Panc1 (cell line): Measurements from ENCODE around the gene MYO7B. TPM values are rescaled to one million over a fixed set of nuclear protein-coding genes. Genes with fewer than 3 reads are reported as not detected.

Experiments
- ATAC-seq: fragments of 200-7000 bp; cut with Tn5 transposase; 2 replicates; pipeline ENCODE4 v1.9.1; 2020; ENCODE audit warnings: mild to moderate bottlenecking, moderate library complexity
- BruUV-seq: library from RNA; stranded (reverse); fragments of 400-500 nt; replicated peaks from 2 replicates; lab custom pipeline; 2021; lab: Mats Ljungman, UMichigan
- CTCF ChIA-PET: fragments of 300-600 bp; sonication (Branson Sonifier 250); formaldehyde crosslinking; loops from one replicate; lab custom pipeline; 2022; ENCODE audit warnings: antibody characterized with exemption; lab: Charles Lee
- POLR2A ChIA-PET: fragments of 300-600 bp; sonication (Branson Sonifier 250); formaldehyde crosslinking; loops from one replicate; lab custom pipeline; 2022; ENCODE audit warnings: antibody characterized with exemption; lab: Charles Lee
- DNase-seq: peaks from one replicate; pipeline ENCODE4 v3.0.0-alpha.2; 2010; ENCODE audit warnings: low read depth, low spot score
- H3K27ac ChIP-seq: 2 replicates; pipeline ENCODE4 v1.5.1; 2011; ENCODE audit warnings: mild to moderate bottlenecking, low read length, inconsistent platforms
- H3K27me3 ChIP-seq: fragments of 200-500 bp; sonication (Bioruptor generic); 2 replicates; pipeline ENCODE4 v1.6.0; 2014; ENCODE audit warnings: low read length, inconsistent platforms; ENCODE audit not compliant: control insufficient read depth, insufficient read depth
- H3K36me3 ChIP-seq: fragments of 200-500 bp; sonication (Bioruptor generic); 2 replicates; pipeline ENCODE4 v1.5.1; 2014; ENCODE audit warnings: inconsistent platforms, mild to moderate bottlenecking, low read length, moderate library complexity; ENCODE audit not compliant: control insufficient read depth, insufficient read depth
- H3K4me1 ChIP-seq: 2 replicates; pipeline ENCODE4 v1.5.1; 2011; ENCODE audit warnings: inconsistent platforms, mild to moderate bottlenecking, low read length, moderate library complexity; ENCODE audit not compliant: control insufficient read depth, insufficient read depth
- H3K4me3 ChIP-seq, 2 experiments: 2 replicates each; pipeline ENCODE4 v1.5.1; 2011 to 2012; ENCODE audit warnings: low read depth in 2 of 2, low read length in 2 of 2, mild to moderate bottlenecking in 2 of 2, inconsistent platforms in 1 of 2, moderate library complexity in 1 of 2
- H3K9me3 ChIP-seq: fragments of 200-500 bp; sonication (Bioruptor generic); 2 replicates; pipeline ENCODE4 v1.5.1; 2014; ENCODE audit warnings: low read depth, mild to moderate bottlenecking, inconsistent platforms, low read length, moderate library complexity; ENCODE audit not compliant: control insufficient read depth, insufficient read depth
- POLR2AphosphoS5 ChIP-seq: IDR thresholded peaks from 2 replicates; pipeline ENCODE4 v1.6.1; 2012; ENCODE audit warnings: mild to moderate bottlenecking, low read depth, low read length, moderate library complexity
- REST ChIP-seq, 2 experiments: IDR thresholded peaks; 2 replicates each; pipeline ENCODE4 v1.6.1; 2011 to 2012; ENCODE audit warnings: low read depth in 2 of 2, control low read depth in 1 of 2, low read length in 1 of 2, mild to moderate bottlenecking in 1 of 2, moderate library complexity in 1 of 2; ENCODE audit not compliant: insufficient read depth in 1 of 2
- SIN3A ChIP-seq: IDR thresholded peaks from 2 replicates; pipeline ENCODE4 v1.6.1; 2012; ENCODE audit warnings: low read depth, mild to moderate bottlenecking, low read length, moderate library complexity, borderline replicate concordance; ENCODE audit not compliant: insufficient read depth
- TCF7L2 ChIP-seq: IDR thresholded peaks from 2 replicates; pipeline ENCODE4 v1.6.1; 2011; ENCODE audit warnings: mild to moderate bottlenecking, low read depth, low read length, inconsistent platforms
- in situ Hi-C: cut with HindIII; loops from 2 replicates; pipeline ENCODE4 v1.10.0; 2016; ENCODE audit warnings: low sequenced_read_pairs, low pct_unique_long_range_greater_than_20kb
- intact Hi-C: fragments of 100-400 bp; cut with micrococcal nuclease; formaldehyde crosslinking; loops from one replicate; pipeline ENCODE4 v1.10.0; 2022; ENCODE audit not compliant: unreplicated experiment
- total RNA-seq: library from RNA; stranded (reverse); gene quantifications from one replicate; pipeline ENCODE4 v1.2.1, GENCODE V29; 2021; ENCODE audit not compliant: unreplicated experiment
- TF ChIP-seq, protein P1 (sequence below): fragments of 450-650 bp; IDR thresholded peaks from 2 replicates; pipeline ENCODE4 v1.5.1; 2017; ENCODE audit warnings: mild to moderate bottlenecking

Gene MYO7B
- total RNA-seq, 1 experiment from 2014 or later = 0.15 TPM

DNA sequence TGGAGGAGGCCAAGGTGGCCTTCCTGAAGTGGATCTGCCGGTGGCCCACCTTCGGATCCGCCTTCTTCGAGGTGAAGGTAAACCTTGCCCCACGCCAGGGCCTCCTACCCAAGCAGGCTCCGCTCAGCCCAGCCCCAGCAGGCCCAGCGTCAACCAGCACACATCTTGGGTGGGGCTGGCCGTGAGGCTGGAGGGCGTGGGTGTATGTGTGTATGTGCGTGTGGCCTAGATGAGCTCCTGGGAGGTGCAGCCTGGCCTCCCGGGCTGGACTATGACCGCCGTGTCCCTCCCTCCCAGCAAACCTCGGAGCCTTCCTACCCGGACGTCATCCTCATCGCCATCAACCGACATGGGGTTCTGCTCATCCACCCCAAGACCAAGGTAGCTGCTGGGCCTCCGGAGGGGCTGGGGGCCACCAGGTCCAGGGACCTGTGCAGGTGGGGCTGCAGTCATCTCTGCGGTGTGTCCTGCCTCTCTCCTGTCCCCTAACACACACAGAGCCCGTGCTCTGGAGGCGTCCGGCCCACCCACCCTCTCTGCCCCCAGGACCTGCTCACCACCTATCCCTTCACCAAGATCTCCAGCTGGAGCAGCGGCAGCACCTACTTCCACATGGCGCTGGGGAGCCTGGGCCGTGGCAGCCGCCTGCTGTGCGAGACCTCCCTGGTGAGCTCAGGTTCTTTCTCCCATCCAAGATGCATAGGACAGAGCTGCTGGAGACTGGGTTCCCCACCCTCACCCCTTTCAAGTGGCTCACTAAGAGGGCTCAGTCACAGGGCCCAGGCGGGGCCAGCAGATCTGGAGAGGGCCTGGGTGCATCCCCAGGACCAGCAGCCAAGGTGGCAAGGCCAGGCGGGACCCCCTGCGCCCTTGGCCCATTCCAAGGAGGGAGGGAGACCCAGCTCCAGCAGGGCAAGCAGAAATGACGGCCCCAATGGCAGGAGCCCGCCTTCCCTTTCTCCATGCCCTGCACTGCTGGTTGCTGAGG, 101.1 kb downstream of the MYO7B start:
- DNase-seq (no peak), ATAC-seq (no peak)
- TF ChIP-seq REST (IDR thresholded peaks at IDR 0.05; ENCODE audit: insufficient read depth in 1 of 2, low read depth in 2 of 2, low read length in 1 of 2) = no peak
- no peak for TF ChIP-seq TCF7L2
- no peak for TF ChIP-seq SIN3A
- TF ChIP-seq POLR2AphosphoS5 = no peak
- TF ChIP-seq, protein P1, sequence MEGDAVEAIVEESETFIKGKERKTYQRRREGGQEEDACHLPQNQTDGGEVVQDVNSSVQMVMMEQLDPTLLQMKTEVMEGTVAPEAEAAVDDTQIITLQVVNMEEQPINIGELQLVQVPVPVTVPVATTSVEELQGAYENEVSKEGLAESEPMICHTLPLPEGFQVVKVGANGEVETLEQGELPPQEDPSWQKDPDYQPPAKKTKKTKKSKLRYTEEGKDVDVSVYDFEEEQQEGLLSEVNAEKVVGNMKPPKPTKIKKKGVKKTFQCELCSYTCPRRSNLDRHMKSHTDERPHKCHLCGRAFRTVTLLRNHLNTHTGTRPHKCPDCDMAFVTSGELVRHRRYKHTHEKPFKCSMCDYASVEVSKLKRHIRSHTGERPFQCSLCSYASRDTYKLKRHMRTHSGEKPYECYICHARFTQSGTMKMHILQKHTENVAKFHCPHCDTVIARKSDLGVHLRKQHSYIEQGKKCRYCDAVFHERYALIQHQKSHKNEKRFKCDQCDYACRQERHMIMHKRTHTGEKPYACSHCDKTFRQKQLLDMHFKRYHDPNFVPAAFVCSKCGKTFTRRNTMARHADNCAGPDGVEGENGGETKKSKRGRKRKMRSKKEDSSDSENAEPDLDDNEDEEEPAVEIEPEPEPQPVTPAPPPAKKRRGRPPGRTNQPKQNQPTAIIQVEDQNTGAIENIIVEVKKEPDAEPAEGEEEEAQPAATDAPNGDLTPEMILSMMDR = no peak
- intact Hi-C loops (no loop called here), in situ Hi-C loops (no loop called here)
- ChIA-PET CTCF (interaction anchor here (0.5 to 0.6 kb wide), 2 partner anchors 485 to 538 kb away, joined by 3 to 7 read pairs; no protein-coding TSS in a partner anchor), POLR2A (interaction anchor here (0.5 to 0.7 kb wide), 2 partner anchors 170 to 359 kb away, joined by 3 to 12 read pairs; no protein-coding TSS in a partner anchor)
- Histone ChIP-seq H3K27me3 (no peaks in the 10 kb centered on the region), H3K9me3 (no peaks in the 10 kb centered on the region), H3K36me3 (no peaks in the 10 kb centered on the region), H3K4me1 (peaks cover 10% of the 10 kb centered on the region), H3K4me3 (no peak overlapping the region), H3K27ac (no peak overlapping the region)
- BruUV-seq = no TSS peak

DNA sequence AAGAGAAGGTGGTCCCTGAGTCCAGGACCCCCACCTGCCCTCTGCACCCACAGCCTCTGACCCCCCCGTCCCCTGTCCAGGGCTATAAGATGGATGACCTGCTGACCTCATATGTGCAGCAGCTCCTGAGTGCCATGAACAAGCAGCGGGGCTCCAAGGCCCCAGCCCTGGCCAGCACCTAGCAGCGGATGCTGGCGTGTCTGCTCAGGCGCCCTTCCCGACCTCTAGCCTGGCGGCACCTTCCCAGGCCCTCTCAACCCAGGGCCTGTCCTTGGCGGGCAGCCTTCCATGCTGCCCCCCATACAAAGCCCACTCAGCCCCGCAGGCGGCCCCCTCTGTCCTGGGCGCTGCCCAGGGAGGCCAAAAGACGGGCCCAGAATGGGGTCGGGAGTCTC, 101.8 kb downstream of the MYO7B start:
- Histone ChIP-seq H3K27me3 (no peaks in the 10 kb centered on the region), H3K9me3 (no peaks in the 10 kb centered on the region), H3K36me3 (no peaks in the 10 kb centered on the region), H3K4me3 (no peak overlapping the region), H3K27ac (no peak overlapping the region), H3K4me1 (peaks cover 10% of the 10 kb centered on the region)
- ChIA-PET CTCF (interaction anchor here (0.6 kb wide), 1 partner anchor 539 kb away, joined by 3 read pairs; no protein-coding TSS in a partner anchor), POLR2A (no interaction called here)
- no peak; the same call in 1 of the 2 replicates for ATAC-seq
- no peak for TF ChIP-seq REST (IDR thresholded peaks at IDR 0.05; ENCODE audit: insufficient read depth in 1 of 2, low read depth in 2 of 2, low read length in 1 of 2)
- no peak for TF ChIP-seq SIN3A
- TF ChIP-seq POLR2AphosphoS5 = no peak
- TF ChIP-seq TCF7L2 = no peak
- TF ChIP-seq, protein P1 = no peak
- intact Hi-C loops = no loop called here
- no TSS peak for BruUV-seq
- no peak for DNase-seq
- in situ Hi-C loops = no loop called here
